Epithelial cell of proximal tubule (primary cell): Measurements from ENCODE around the gene CMC1. TPM values are rescaled to one million over a fixed set of nuclear protein-coding genes. Genes with fewer than 3 reads are reported as not detected.
"Not testable (repeated sequence)": the region's sequence is repeated elsewhere in the genome, so short reads cannot be mapped to it uniquely, and the experiment has no call there.

ENCODE experiments used
- DNase-seq: peaks from one replicate; pipeline ENCODE4 v3.0.0-alpha.2; 2011; ENCODE audit warnings: low read depth
- H3K4me3 ChIP-seq: 2 replicates; pipeline ENCODE4 v1.5.1; 2011; ENCODE audit warnings: low read depth, mild to moderate bottlenecking, low read length
- CTCF ChIP-seq: conservative IDR thresholded peaks from 2 replicates; pipeline ENCODE4 v1.5.1; 2012; ENCODE audit warnings: low read depth, mild to moderate bottlenecking, low read length
- total RNA-seq: library from RNA; depleted of rRNA; stranded (reverse); fragments of >200 nt; gene quantifications from 2 replicates; pipeline ENCODE4 v1.2.3, GENCODE V29; 2015

The CMC1 gene, protein sequence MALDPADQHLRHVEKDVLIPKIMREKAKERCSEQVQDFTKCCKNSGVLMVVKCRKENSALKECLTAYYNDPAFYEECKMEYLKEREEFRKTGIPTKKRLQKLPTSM
- total RNA-seq: 17.0 and 28.5 TPM in 2 replicates

DNA sequence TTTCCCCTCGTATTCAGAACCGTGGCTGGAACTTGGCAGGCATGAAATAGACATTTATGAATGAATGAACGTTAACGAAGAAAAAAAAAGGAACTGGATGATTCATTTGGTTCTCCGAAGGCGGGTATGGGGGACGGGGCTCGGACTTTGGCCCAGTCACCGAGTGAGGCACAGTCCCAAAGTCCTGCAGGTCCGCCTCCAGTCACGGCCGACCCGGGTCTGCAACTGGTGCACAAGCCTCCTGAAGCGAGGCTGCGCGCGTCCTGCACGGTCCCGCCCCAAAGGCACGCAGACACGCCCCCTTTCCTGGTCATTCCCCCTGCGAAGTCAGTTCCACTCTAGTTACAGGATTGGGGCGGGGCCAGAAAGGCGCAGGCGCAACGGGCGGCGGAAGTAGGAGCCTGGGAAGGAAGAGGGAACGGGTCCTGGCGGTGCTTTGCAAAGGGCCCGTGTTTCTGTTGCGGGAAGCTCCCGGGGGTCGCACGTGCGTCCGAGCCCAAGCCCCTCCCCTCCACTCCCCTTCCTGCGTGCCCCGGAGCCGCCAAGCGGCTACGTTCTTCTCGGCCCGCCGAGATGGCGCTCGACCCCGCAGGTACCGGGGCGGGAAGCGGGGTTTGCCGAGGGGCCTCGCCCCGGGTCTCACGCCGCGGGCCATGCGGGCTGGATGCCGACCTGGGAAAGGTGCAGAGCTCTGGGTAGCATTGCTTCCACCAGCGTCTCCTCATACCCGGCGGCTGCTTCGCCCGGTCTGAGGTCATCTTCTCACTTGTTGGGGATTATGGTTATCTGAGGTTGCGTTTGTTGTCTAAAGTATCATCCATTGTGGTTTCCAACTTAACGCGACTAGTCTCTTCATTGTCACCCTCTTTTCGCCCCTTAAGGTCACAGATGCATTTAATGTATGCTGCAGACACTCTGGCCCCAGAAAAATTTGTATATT is at the start of gene CMC1:
Gene CMC1, plus strand, starts transcription at position 399 of the 940 bp plus-strand sequence. Its CDS starts 175 bp downstream, at position 574.
- H3K4me3 ChIP-seq: peak within 1 kb of the TSS; percentile 86
- DNase-seq: peak; percentile 56
- TF ChIP-seq CTCF: no peak

DNA sequence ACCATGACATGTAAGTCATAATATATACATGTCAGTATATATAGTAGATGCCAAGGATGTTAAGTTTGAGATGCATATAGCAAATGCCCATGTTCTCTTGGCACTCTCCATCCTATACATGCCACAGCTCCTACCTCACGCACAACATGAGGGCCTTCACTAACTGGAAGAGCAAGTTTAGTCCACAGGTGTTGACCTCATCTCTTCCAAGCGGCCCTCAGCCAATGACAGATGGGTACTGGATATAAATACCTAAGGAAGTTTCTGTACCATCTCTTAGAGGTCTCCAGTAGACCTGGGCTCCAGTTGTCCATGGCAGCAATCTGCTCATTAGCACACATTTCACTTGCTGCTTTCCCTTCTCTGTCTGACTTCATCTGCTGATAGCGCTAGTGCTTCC is 43.3 kb upstream of the CMC1 start:
- no peak for TF ChIP-seq CTCF
- no peak for DNase-seq
- no peak overlapping the region for H3K4me3 ChIP-seq

GRCh38 chr3:28198974-28199373 is 42.4 kb upstream of the CMC1 start:
- no peak for TF ChIP-seq CTCF
- H3K4me3 ChIP-seq: no peak overlapping the region
- DNase-seq: no peak

GRCh38 chr3:28199643-28200042 is 41.8 kb upstream of the CMC1 start:
- not testable (repeated sequence) for H3K4me3 ChIP-seq, DNase-seq

DNA sequence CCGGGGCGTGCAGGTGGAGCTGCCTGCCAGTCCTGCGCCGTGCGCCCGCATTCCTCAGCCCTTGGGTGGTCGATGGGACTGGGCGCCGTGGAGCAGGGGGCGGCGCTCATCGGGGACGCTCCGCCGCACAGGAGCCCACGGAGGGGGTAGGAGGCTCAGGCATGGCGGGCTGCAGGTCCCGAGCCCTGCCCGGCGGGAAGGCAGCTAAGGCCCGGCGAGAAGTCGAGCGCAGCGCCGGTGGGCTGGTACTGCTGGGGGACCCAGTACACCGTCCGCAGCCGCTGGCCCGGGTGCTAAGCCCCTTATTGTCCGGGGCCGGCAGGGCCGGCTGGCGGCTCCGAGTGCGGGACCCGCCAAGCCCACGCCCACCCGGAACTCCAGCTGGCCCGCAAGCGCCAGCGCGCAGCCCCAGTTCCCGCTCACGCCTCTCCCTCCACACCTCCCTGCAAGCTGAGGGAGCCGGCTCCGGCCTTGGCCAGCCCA is 41.0 kb upstream of the CMC1 start:
- peak overlapping the region; percentile 14 for H3K4me3 ChIP-seq

DNA sequence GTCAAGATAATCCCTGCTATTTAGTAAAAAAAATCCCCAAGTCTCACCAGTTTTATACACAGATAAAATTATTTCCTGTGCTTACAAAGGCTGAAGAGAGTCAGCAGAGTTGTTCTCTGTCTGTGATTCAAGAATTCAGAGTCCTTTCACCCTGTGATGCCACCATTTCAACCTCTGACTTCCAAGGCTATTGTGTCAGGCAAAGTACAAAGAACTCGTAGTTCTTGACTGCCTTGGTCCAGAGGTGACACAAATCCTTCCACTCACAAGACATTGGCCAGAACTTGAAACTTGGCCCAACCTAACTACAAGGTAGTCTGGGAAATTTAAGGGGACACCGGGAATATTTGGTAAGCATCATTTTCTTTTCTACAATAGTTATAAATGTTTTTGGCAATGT is 34.9 kb upstream of the CMC1 start:
- no peak for TF ChIP-seq CTCF
- H3K4me3 ChIP-seq: no peak overlapping the region
- DNase-seq: no peak

More for the DNA sequence above, 41.0 kb upstream of the CMC1 start:
- DNase-seq: not testable (repeated sequence)

- no peak for DNase-seq
- TF ChIP-seq CTCF: no peak
- H3K4me3 ChIP-seq: no peak overlapping the region
Observed at GRCh38 chr3:28207000-28207733, 34.3 kb upstream of the CMC1 start.
